Erythroblast (primary cell): ENCODE measurements around the gene PRKAR1B.

Source experiments
- GATA1 ChIP-seq: IDR thresholded peaks from 2 replicates; pipeline ENCODE4 v1.6.1; 2011; ENCODE audit warnings: low read depth, mild to moderate bottlenecking, control low read depth, low read length, moderate library complexity
- POLR2A ChIP-seq: IDR thresholded peaks from 2 replicates; pipeline ENCODE4 v1.6.1; 2011; ENCODE audit warnings: mild to moderate bottlenecking, low read length

- TF ChIP-seq POLR2A (no peak), GATA1 (no peak)
Measured at GRCh38 chr7:506921-507622, 220.0 kb downstream of the PRKAR1B start.
